HEK293 (cell line): ENCODE results near the gene MCM5.

ENCODE experiments used
- KLF7 ChIP-seq: fragments of 450-650 bp; formaldehyde crosslinking; IDR thresholded peaks from 2 replicates; pipeline ENCODE4 v1.5.1; 2016; ENCODE audit warnings: missing biosample characterization, missing genetic modification characterization, borderline replicate concordance
- MYNN ChIP-seq: fragments of 450-650 bp; formaldehyde crosslinking; IDR thresholded peaks from 2 replicates; pipeline ENCODE4 v1.5.1; 2016; ENCODE audit warnings: missing biosample characterization, missing genetic modification characterization, borderline replicate concordance
- SCRT1 ChIP-seq: fragments of 450-650 bp; formaldehyde crosslinking; IDR thresholded peaks from 2 replicates; pipeline ENCODE4 v1.5.1; 2016; ENCODE audit warnings: missing biosample characterization, missing genetic modification characterization, borderline replicate concordance
- WT1 ChIP-seq: fragments of 450-650 bp; formaldehyde crosslinking; IDR thresholded peaks from 2 replicates; pipeline ENCODE4 v1.5.1; 2016; ENCODE audit warnings: missing biosample characterization, missing genetic modification characterization
- ZBTB8A ChIP-seq: fragments of 450-650 bp; formaldehyde crosslinking; IDR thresholded peaks from 2 replicates; pipeline ENCODE4 v1.5.1; 2016; ENCODE audit warnings: missing biosample characterization, missing genetic modification characterization
- ZFP37 ChIP-seq: fragments of 450-650 bp; formaldehyde crosslinking; IDR thresholded peaks from 2 replicates; pipeline ENCODE4 v1.5.1; 2016; ENCODE audit warnings: missing biosample characterization, missing genetic modification characterization
- ZNF184 ChIP-seq: fragments of 450-650 bp; IDR thresholded peaks from 2 replicates; pipeline ENCODE4 v1.5.1; 2018; ENCODE audit warnings: missing biosample characterization, mild to moderate bottlenecking, missing genetic modification characterization
- ZNF24 ChIP-seq: fragments of 450-650 bp; formaldehyde crosslinking; IDR thresholded peaks from 2 replicates; pipeline ENCODE4 v1.5.1; 2016; ENCODE audit warnings: missing biosample characterization, missing genetic modification characterization
- ZNF266 ChIP-seq: fragments of 450-650 bp; formaldehyde crosslinking; IDR thresholded peaks from 2 replicates; pipeline ENCODE4 v1.5.1; 2016; ENCODE audit warnings: missing biosample characterization, missing genetic modification characterization, low read depth
- ZNF350 ChIP-seq: fragments of 450-650 bp; formaldehyde crosslinking; IDR thresholded peaks from 2 replicates; pipeline ENCODE4 v1.5.0; 2017; ENCODE audit warnings: missing biosample characterization, mild to moderate bottlenecking, missing genetic modification characterization
- ZNF48 ChIP-seq: fragments of 450-650 bp; formaldehyde crosslinking; IDR thresholded peaks from 2 replicates; pipeline ENCODE4 v1.5.1; 2016; ENCODE audit warnings: missing biosample characterization, missing genetic modification characterization
- ZNF558 ChIP-seq: fragments of 450-650 bp; formaldehyde crosslinking; IDR thresholded peaks from 2 replicates; pipeline ENCODE4 v1.5.1; 2016; ENCODE audit warnings: missing biosample characterization, missing genetic modification characterization
- ZNF560 ChIP-seq: fragments of 450-650 bp; formaldehyde crosslinking; IDR thresholded peaks from 2 replicates; pipeline ENCODE4 v1.5.1; 2017; ENCODE audit warnings: missing biosample characterization, missing genetic modification characterization, borderline replicate concordance
- ZNF610 ChIP-seq: fragments of 450-650 bp; formaldehyde crosslinking; IDR thresholded peaks from 2 replicates; pipeline ENCODE4 v1.5.1; 2016; ENCODE audit warnings: missing biosample characterization, missing genetic modification characterization, borderline replicate concordance
- ZNF621 ChIP-seq: fragments of 450-650 bp; formaldehyde crosslinking; IDR thresholded peaks from 2 replicates; pipeline ENCODE4 v1.5.1; 2017; ENCODE audit warnings: missing biosample characterization, missing genetic modification characterization
- ZNF629 ChIP-seq: fragments of 450-650 bp; formaldehyde crosslinking; IDR thresholded peaks from 2 replicates; pipeline ENCODE4 v1.5.1; 2017; ENCODE audit warnings: missing biosample characterization, missing genetic modification characterization
- ZNF660 ChIP-seq: fragments of 450-650 bp; IDR thresholded peaks from 2 replicates; pipeline ENCODE4 v1.5.1; 2018; ENCODE audit warnings: missing biosample characterization, mild to moderate bottlenecking, missing genetic modification characterization
- ZNF776 ChIP-seq: fragments of 450-650 bp; formaldehyde crosslinking; IDR thresholded peaks from 2 replicates; pipeline ENCODE4 v1.5.0; 2017; ENCODE audit warnings: missing biosample characterization, missing genetic modification characterization, borderline replicate concordance
- ZNF830 ChIP-seq: fragments of 450-650 bp; IDR thresholded peaks from 2 replicates; pipeline ENCODE4 v1.5.0; 2018; ENCODE audit warnings: missing biosample characterization, missing genetic modification characterization, low read depth, mild to moderate bottlenecking, moderate library complexity
- TF ChIP-seq, protein P1 (sequence below): fragments of 450-650 bp; formaldehyde crosslinking; conservative IDR thresholded peaks from 2 replicates; pipeline ENCODE4 v1.5.1; 2016; ENCODE audit warnings: low read depth, missing biosample characterization, missing genetic modification characterization
- TF ChIP-seq, protein P2 (sequence below): fragments of 450-650 bp; formaldehyde crosslinking; IDR thresholded peaks from 2 replicates; pipeline ENCODE4 v1.5.1; 2016; ENCODE audit warnings: missing biosample characterization, missing genetic modification characterization
- TF ChIP-seq, protein P3 (sequence below): fragments of 450-650 bp; formaldehyde crosslinking; IDR thresholded peaks from 2 replicates; pipeline ENCODE4 v1.5.1; 2016; ENCODE audit warnings: missing biosample characterization, missing genetic modification characterization, low read depth
- TF ChIP-seq, protein P4 (sequence below): fragments of 450-650 bp; formaldehyde crosslinking; IDR thresholded peaks from 2 replicates; pipeline ENCODE4 v1.5.1; 2016; ENCODE audit warnings: missing biosample characterization, missing genetic modification characterization
- TF ChIP-seq, protein P5 (sequence below): fragments of 450-650 bp; formaldehyde crosslinking; IDR thresholded peaks from 2 replicates; pipeline ENCODE4 v1.5.1; 2017; ENCODE audit warnings: missing biosample characterization, missing genetic modification characterization
- TF ChIP-seq, protein P6 (sequence below): fragments of 450-650 bp; formaldehyde crosslinking; IDR thresholded peaks from 2 replicates; pipeline ENCODE4 v1.5.1; 2016; ENCODE audit warnings: missing biosample characterization, missing genetic modification characterization

MCM5 gene

DNA sequence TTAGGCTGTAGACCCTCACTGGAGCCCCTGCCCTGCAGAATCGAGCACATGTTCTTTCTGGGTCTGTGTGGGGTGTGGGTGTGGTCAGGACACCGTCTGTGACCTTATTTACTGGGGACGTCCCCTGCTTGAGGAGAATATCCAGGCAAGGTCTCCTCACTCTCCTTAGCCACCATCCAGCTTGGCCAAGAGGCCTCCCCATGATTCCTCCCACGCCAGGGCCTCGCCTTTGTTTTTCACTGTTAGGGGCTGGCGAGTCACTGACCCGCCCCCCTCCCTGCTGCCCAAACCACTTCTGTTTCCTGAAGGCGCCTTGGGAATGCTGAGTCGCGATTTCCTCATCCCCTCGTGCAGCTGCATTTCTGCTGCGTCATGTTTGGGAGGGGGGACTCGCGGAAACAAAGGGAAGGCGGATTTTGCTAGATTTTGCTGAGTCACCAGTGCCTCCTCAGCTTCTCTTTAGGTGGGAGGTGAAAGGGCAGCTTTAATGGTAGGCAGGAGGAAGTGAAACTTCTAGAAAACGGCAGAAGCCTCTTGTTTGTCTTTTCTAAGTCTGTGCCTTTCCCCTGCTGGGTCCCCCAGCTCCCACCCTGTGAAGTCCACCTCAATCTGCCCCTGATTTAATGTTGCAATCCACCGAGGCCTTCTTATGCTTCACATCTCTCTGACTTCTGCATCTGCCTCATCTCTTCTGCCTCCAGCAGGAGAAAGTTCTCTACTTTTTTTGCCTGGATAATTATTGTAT lies 23.0 kb upstream of the MCM5 start (continued):
- TF ChIP-seq, protein P1, sequence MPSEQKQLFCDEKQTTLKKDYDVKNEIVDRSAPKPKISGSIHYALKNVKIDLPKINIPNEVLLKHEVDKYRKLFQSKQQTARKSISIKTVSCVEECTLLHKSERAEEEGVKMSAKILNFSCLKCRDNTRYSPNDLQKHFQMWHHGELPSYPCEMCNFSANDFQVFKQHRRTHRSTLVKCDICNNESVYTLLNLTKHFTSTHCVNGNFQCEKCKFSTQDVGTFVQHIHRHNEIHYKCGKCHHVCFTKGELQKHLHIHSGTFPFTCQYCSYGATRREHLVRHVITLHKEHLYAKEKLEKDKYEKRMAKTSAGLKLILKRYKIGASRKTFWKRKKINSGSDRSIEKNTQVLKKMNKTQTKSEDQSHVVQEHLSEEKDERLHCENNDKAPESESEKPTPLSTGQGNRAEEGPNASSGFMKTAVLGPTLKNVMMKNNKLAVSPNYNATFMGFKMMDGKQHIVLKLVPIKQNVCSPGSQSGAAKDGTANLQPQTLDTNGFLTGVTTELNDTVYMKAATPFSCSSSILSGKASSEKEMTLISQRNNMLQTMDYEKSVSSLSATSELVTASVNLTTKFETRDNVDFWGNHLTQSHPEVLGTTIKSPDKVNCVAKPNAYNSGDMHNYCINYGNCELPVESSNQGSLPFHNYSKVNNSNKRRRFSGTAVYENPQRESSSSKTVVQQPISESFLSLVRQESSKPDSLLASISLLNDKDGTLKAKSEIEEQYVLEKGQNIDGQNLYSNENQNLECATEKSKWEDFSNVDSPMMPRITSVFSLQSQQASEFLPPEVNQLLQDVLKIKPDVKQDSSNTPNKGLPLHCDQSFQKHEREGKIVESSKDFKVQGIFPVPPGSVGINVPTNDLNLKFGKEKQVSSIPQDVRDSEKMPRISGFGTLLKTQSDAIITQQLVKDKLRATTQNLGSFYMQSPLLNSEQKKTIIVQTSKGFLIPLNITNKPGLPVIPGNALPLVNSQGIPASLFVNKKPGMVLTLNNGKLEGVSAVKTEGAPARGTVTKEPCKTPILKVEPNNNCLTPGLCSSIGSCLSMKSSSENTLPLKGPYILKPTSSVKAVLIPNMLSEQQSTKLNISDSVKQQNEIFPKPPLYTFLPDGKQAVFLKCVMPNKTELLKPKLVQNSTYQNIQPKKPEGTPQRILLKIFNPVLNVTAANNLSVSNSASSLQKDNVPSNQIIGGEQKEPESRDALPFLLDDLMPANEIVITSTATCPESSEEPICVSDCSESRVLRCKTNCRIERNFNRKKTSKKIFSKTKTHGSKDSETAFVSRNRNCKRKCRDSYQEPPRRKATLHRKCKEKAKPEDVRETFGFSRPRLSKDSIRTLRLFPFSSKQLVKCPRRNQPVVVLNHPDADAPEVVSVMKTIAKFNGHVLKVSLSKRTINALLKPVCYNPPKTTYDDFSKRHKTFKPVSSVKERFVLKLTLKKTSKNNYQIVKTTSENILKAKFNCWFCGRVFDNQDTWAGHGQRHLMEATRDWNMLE (tag by site-specific recombination) = no peak
- TF ChIP-seq ZNF830 (no peak), ZNF558 (tag by site-specific recombination) (no peak; the same call in 1 of the 2 replicates), ZNF560 (tag by site-specific recombination) (no peak), ZNF776 (tag by site-specific recombination) (no peak), ZNF610 (tag by site-specific recombination) (no peak), WT1 (tag by site-specific recombination) (no peak), ZFP37 (tag by site-specific recombination) (no peak), ZNF629 (tag by site-specific recombination) (peak; percentile 80), ZNF350 (tag by site-specific recombination) (no peak), ZNF184 (peak; percentile 83; the same call in 1 of the 2 replicates), ZNF24 (tag by site-specific recombination) (peak; percentile 81), ZNF48 (no peak), ZBTB8A (tag by site-specific recombination) (peak; percentile 85), KLF7 (tag by site-specific recombination) (no peak), ZNF266 (tag by site-specific recombination) (no peak), ZNF660 (0 out of 2 replicates have a peak, but pooled peaks have one; percentile 59), MYNN (tag by site-specific recombination) (no peak), SCRT1 (tag by site-specific recombination) (no peak), ZNF621 (tag by site-specific recombination) (no peak)
- TF ChIP-seq, protein P2, sequence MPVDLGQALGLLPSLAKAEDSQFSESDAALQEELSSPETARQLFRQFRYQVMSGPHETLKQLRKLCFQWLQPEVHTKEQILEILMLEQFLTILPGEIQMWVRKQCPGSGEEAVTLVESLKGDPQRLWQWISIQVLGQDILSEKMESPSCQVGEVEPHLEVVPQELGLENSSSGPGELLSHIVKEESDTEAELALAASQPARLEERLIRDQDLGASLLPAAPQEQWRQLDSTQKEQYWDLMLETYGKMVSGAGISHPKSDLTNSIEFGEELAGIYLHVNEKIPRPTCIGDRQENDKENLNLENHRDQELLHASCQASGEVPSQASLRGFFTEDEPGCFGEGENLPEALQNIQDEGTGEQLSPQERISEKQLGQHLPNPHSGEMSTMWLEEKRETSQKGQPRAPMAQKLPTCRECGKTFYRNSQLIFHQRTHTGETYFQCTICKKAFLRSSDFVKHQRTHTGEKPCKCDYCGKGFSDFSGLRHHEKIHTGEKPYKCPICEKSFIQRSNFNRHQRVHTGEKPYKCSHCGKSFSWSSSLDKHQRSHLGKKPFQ (tag by site-specific recombination) = no peak
- TF ChIP-seq, protein P3, sequence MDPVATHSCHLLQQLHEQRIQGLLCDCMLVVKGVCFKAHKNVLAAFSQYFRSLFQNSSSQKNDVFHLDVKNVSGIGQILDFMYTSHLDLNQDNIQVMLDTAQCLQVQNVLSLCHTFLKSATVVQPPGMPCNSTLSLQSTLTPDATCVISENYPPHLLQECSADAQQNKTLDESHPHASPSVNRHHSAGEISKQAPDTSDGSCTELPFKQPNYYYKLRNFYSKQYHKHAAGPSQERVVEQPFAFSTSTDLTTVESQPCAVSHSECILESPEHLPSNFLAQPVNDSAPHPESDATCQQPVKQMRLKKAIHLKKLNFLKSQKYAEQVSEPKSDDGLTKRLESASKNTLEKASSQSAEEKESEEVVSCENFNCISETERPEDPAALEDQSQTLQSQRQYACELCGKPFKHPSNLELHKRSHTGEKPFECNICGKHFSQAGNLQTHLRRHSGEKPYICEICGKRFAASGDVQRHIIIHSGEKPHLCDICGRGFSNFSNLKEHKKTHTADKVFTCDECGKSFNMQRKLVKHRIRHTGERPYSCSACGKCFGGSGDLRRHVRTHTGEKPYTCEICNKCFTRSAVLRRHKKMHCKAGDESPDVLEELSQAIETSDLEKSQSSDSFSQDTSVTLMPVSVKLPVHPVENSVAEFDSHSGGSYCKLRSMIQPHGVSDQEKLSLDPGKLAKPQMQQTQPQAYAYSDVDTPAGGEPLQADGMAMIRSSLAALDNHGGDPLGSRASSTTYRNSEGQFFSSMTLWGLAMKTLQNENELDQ (tag by site-specific recombination) = no peak
- TF ChIP-seq, protein P4, sequence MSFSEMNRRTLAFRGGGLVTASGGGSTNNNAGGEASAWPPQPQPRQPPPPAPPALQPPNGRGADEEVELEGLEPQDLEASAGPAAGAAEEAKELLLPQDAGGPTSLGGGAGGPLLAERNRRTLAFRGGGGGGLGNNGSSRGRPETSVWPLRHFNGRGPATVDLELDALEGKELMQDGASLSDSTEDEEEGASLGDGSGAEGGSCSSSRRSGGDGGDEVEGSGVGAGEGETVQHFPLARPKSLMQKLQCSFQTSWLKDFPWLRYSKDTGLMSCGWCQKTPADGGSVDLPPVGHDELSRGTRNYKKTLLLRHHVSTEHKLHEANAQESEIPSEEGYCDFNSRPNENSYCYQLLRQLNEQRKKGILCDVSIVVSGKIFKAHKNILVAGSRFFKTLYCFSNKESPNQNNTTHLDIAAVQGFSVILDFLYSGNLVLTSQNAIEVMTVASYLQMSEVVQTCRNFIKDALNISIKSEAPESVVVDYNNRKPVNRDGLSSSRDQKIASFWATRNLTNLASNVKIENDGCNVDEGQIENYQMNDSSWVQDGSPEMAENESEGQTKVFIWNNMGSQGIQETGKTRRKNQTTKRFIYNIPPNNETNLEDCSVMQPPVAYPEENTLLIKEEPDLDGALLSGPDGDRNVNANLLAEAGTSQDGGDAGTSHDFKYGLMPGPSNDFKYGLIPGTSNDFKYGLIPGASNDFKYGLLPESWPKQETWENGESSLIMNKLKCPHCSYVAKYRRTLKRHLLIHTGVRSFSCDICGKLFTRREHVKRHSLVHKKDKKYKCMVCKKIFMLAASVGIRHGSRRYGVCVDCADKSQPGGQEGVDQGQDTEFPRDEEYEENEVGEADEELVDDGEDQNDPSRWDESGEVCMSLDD (tag by site-specific recombination) = no peak
- TF ChIP-seq, protein P5, sequence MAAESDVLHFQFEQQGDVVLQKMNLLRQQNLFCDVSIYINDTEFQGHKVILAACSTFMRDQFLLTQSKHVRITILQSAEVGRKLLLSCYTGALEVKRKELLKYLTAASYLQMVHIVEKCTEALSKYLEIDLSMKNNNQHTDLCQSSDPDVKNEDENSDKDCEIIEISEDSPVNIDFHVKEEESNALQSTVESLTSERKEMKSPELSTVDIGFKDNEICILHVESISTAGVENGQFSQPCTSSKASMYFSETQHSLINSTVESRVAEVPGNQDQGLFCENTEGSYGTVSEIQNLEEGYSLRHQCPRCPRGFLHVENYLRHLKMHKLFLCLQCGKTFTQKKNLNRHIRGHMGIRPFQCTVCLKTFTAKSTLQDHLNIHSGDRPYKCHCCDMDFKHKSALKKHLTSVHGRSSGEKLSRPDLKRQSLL (tag by site-specific recombination) = no peak
- TF ChIP-seq, protein P6, sequence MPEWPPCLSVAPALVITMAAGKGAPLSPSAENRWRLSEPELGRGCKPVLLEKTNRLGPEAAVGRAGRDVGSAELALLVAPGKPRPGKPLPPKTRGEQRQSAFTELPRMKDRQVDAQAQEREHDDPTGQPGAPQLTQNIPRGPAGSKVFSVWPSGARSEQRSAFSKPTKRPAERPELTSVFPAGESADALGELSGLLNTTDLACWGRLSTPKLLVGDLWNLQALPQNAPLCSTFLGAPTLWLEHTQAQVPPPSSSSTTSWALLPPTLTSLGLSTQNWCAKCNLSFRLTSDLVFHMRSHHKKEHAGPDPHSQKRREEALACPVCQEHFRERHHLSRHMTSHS = no peak
